Heart right ventricle (tissue), 16 donors: ENCODE measurements around the gene ENTPD6. TPM values are rescaled to one million over a fixed set of nuclear protein-coding genes. Genes with fewer than 3 reads are reported as not detected.

Experiments
- ATAC-seq, 8 donors: fragments of 200-7000 bp; cut with Tn5 transposase; one replicate each; pipeline ENCODE4 v1.9.1; 2020; ENCODE audit warnings: mild to moderate bottlenecking in 8 of 8, moderate library complexity in 8 of 8, moderate number of reproducible peaks in 1 of 8
- DNase-seq, 2 donors: peaks; one replicate each; pipeline ENCODE4 v3.0.0-alpha.2; 2020
- H3K27ac ChIP-seq, 10 donors: fragments of 200-600 bp; sonication (generic) in 2 of 10; one replicate each; pipeline versions ENCODE4 v1.5.0 to v1.8.0; 2020 to 2022; ENCODE audit warnings: mild to moderate bottlenecking in 3 of 10
- H3K27me3 ChIP-seq, 7 donors: fragments of 200-600 bp; one replicate each; pipeline ENCODE4 v1.8.0; 2021 to 2022; ENCODE audit warnings: mild to moderate bottlenecking in 2 of 7
- H3K36me3 ChIP-seq, 9 donors: fragments of 200-600 bp; sonication (generic) in 1 of 9; one replicate each; pipeline versions ENCODE4 v1.5.0 to v1.8.0; 2020 to 2022; ENCODE audit warnings: mild to moderate bottlenecking in 2 of 9
- H3K4me1 ChIP-seq, 9 donors: fragments of 200-600 bp; sonication (generic) in 1 of 9; one replicate each; pipeline versions ENCODE4 v1.5.0 to v1.8.0; 2020 to 2022; ENCODE audit warnings: mild to moderate bottlenecking in 4 of 9
- H3K4me3 ChIP-seq, 10 donors: fragments of 200-600 bp; sonication (generic) in 2 of 10; one replicate each; pipeline versions ENCODE4 v1.5.0 to v1.8.0; 2020 to 2022; ENCODE audit warnings: mild to moderate bottlenecking in 7 of 10, moderate library complexity in 2 of 10
- H3K9me3 ChIP-seq, 11 donors: fragments of 200-600 bp in 10 of 11; sonication (generic) in 2 of 11; one replicate each; pipeline versions ENCODE4 v1.5.0 to v1.8.0; 2013 to 2022; ENCODE audit warnings: mild to moderate bottlenecking in 2 of 11, control low read depth in 1 of 11, moderate library complexity in 1 of 11
- WGBS, 2 donors: extraction: QIAGEN DNeasy Blood & Tissue Kit; methylation state at CpG; one replicate each; pipeline ENCODE4 v1.1.7; 2013; ENCODE audit warnings: inconsistent platforms in 1 of 2; 5-methylcytosine and 5-hydroxymethylcytosine counted together
- intact Hi-C, 10 donors: fragments of 100-400 bp; cut with DNase I; formaldehyde crosslinking; loops; one replicate each; pipeline versions ENCODE4 v1.11.1 to v1.14.2; 2022
- polyA plus RNA-seq, 2 donors: library from polyadenylated mRNA; stranded (reverse); fragments of 200-250 nt; gene quantifications; one replicate each; pipeline ENCODE4 v1.2.3, GENCODE V29; 2013
- total RNA-seq, 10 donors: library from RNA; stranded (reverse); fragmentation: NEBNext Ultra II Directional in 3 of 10; extraction: Animal tissue kit (Norgen Biotek cat#: 25700) in 3 of 10; gene quantifications; one replicate each; pipeline versions ENCODE4 v1.2.1 to v1.2.4, GENCODE V29; 2021 to 2023
- TF ChIP-seq, protein P1 (sequence below), 9 donors: fragments of 200-600 bp; sonication (generic) in 2 of 9; IDR thresholded peaks; one replicate each; pipeline versions ENCODE4 v1.5.0 to v1.8.0; 2021 to 2022; ENCODE audit warnings: antibody characterized with exemption in 9 of 9, mild to moderate bottlenecking in 5 of 9, moderate library complexity in 1 of 9
- donor health status: Arrhythmogenic right ventricular cardiomyopathy.
- donor health status: ischemic (EF 13 %, LVEDD 7.1; RV severe dilation, severe dysfunction).
- donor health status: healthy with polysubstance abuse.
- donor health status: DM: no; HTN: yes; CAD: no.
- donor health status: DM: no; HTN: no; CAD: no.
- donor health status: ischemic (EF 25% LVEDD 6.9; RV normal size, moderate dysfunction).
- donor health status: ischemic (EF 25% LVEDD 5.7; RV mildly dilated, moderate dysfunction).
- donor health status: healthy.
- donor health status: DM: yes; HTN: yes; CAD: no.
- donor health status: Ischemic cardiomyopathy.
- donor health status: ischemic (EF 35%, LVEDD 5.7; RV mildly dilated, moderate dysfunction).
- donor health status: nonischemic (EF 11% LVEDD 7.7; RV severe dilation, severe dysfunction).
- donor health status: DM: yes; HTN: yes; CAD: no.
- donor health status: PGD.
- donor health status: ischemic (EF 29% LVEDD 5.4; RV normal size, mild dysfunction).
- donor health status: nonischemic (EF 23%, LVEDD 6.1; RV moderate dilation, normal function).

The ENTPD6 gene
- total and polyA plus RNA-seq, 12 donors: 54.6 to 167 (median 84.8) TPM

DNA sequence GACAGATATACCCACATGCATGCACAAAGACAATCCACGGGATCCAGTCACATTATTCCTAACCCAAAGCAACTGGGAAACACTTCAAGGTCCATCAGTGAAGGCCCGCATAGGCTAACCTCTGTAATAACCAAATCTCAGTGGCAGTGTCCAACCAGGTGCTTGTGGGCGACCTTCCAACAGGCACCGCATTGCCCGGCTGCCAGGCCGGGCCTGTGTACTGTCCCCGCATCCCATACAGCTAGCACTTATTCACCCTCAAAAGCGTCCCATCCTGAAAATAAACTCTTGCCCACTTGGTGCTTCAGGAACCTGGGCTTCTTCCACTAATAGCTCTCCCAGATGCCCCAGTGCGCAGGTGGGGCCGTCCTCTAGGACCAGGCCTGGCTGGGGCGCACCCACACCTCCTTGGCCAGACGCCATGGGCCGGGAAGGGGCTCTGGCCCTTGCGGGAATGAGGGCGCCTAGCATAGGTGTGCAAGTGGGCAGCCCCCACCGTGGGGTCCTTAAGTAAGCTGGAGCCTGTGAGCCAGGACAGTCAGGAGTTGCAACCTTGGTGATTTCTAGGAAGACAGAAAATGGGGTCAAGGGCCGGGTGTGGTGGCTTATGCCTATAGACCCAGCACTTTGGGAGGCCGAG lies 1.1 kb upstream of the ENTPD6 start:
- TF ChIP-seq, protein P1, sequence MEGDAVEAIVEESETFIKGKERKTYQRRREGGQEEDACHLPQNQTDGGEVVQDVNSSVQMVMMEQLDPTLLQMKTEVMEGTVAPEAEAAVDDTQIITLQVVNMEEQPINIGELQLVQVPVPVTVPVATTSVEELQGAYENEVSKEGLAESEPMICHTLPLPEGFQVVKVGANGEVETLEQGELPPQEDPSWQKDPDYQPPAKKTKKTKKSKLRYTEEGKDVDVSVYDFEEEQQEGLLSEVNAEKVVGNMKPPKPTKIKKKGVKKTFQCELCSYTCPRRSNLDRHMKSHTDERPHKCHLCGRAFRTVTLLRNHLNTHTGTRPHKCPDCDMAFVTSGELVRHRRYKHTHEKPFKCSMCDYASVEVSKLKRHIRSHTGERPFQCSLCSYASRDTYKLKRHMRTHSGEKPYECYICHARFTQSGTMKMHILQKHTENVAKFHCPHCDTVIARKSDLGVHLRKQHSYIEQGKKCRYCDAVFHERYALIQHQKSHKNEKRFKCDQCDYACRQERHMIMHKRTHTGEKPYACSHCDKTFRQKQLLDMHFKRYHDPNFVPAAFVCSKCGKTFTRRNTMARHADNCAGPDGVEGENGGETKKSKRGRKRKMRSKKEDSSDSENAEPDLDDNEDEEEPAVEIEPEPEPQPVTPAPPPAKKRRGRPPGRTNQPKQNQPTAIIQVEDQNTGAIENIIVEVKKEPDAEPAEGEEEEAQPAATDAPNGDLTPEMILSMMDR (IDR thresholded peaks at IDR 0.05): no peak
- H3K4me1 ChIP-seq: peaks cover 13 to 66% (median 42%) of the 10 kb centered on the region in 9 donors
- DNase-seq: peak in 1 of 2 donors; percentile 42
- intact Hi-C loops: loop anchor here in 8 of 10 donors (2.0 to 10.0 kb wide), 8 partner anchors 52 to 202 kb away; partner anchors contain the start of genes ABHD12 (in 3 of the 8), PYGB (in 2 of the 8), ACSS1 (in 1 of the 8) and APMAP (in 1 of the 8)
- no peaks in the 10 kb centered on the region for H3K27me3 ChIP-seq
- peak overlapping the region in 2 of 10 donors; percentile 89 to 99 for H3K4me3 ChIP-seq
- WGBS, 2 donors: 86 to 88% methylated on average over 18 of the region's 18 CpGs
- no peaks in the 10 kb centered on the region for H3K36me3 ChIP-seq
- H3K9me3 ChIP-seq: no peaks in the 10 kb centered on the region
- no peak for ATAC-seq
- H3K27ac ChIP-seq: peak overlapping the region in 9 of 10 donors; percentile 86 to 97 (median 94)

DNA sequence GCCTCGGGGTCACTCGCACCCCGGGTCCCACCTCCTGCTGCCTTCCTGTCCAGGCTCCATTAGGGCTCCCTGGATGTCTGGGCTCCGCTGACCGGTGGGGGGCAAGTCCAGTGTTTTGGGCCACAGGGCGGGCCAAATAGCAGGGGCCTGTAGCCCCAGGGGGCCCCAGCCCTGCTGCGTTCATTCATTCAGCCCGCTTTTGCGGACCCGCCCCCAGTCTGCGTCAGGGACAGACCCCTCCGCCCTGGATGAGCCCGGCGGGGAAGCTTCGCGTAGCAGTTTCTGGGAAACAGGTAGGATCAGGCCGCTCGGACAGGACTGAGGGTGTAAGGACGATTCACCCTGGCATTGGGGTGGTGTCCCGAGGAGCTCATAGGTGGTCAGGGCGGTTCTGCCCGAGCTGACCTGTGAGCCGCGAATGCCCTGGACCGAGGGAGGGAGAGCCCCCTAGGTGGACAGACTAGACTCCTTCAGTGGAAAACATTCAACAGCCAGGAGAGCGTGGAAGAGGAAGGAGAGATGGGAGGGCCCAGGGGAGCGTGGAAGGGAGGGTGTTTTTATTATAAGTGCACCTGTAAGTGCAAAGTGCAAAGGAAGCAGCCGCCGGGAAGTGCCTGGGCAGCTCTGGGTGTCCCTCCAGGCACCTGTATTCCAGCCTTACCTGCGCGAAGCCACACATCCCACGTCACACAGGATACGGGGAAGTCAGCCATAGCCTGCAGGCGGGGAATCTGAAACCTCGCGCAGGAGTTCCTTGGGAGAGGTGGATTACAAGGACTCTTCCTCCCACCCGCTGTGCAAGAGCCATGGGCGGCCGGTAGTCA lies 662 bp downstream of the ENTPD6 start:
- peaks cover 10 to 72% (median 48%) of the 10 kb centered on the region in 9 donors for H3K4me1 ChIP-seq
- ATAC-seq: peak in 6 of 8 donors; percentile 3 to 11 (median 8)
- peak overlapping the region; percentile 75 to 99 (median 92) for H3K4me3 ChIP-seq
- WGBS, 2 donors: 4 to 9% methylated on average over 38 to 39 of the region's 39 CpGs
- DNase-seq: peak in 1 of 2 donors; percentile 25
- TF ChIP-seq, protein P1 (IDR thresholded peaks at IDR 0.05): no peak
- no peaks in the 10 kb centered on the region for H3K36me3 ChIP-seq
- H3K9me3 ChIP-seq: no peaks in the 10 kb centered on the region
- H3K27me3 ChIP-seq: no peaks in the 10 kb centered on the region
- intact Hi-C loops: loop anchor here in 8 of 10 donors (2.0 to 10.0 kb wide), 9 partner anchors 36 to 199 kb away; partner anchors contain the start of genes ABHD12 (in 5 of the 8), PYGB (in 2 of the 8) and ACSS1 (in 1 of the 8)
- H3K27ac ChIP-seq: peak overlapping the region; percentile 84 to 97 (median 93)

DNA sequence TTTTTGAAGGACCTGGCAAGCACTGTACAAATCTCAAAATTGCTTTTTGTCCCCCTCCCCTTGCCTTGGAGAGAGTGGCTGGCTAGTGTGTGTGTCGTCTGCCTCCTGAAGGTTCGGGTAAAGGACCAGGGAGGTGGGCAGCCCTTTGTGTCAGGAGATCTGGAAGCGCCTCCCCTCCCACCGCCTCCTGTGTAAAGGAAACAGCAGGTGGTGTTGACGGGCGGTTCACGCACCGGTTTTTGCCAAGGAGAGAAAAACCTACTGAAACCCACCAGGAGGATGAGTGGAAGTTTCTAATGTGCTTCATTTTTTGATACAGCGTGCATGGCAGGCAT lies 1.2 kb downstream of the ENTPD6 start:
- Histone ChIP-seq H3K36me3 (no peaks in the 10 kb centered on the region), H3K9me3 (no peaks in the 10 kb centered on the region), H3K27ac (peak overlapping the region; percentile 84 to 97 (median 93)), H3K4me3 (peak overlapping the region; percentile 75 to 99 (median 92)), H3K4me1 (peaks cover 10 to 68% (median 48%) of the 10 kb centered on the region in 9 donors), H3K27me3 (no peaks in the 10 kb centered on the region)
- DNase-seq (no peak), ATAC-seq (no peak)
- TF ChIP-seq, protein P1 (IDR thresholded peaks at IDR 0.05): no peak
- intact Hi-C loops: loop anchor here in 7 of 10 donors (2.0 to 10.0 kb wide), 9 partner anchors 36 to 199 kb away; partner anchors contain the start of genes ABHD12 (in 5 of the 7), PYGB (in 2 of the 7) and ACSS1 (in 1 of the 7)
- 37 to 51% methylated on average over 9 of the region's 9 CpGs for WGBS, 2 donors
